ENCODE results near the gene JAML.
A peak's percentile ranks its signal among the peaks of the same experiment; 100 is the strongest.

Gene JAML

DNA sequence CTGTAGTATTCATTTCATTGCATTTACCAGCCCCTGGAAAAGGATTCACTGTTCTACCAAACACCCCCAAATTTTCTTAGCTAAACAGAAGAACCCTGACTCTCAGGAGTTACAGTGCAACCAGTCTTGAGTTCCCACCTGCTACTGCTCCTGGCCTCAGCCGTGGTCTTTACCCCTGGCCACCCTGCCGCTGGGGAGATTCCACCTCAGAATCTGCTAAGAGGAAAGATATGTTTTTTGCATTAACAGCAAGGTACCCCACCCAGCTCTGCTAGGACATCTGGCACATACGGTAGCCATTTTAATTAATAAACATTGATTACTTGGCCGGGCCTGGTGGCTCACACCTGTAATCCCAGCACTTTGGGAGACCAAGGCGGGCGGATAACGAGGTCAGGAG, 9.0 kb downstream of the JAML start:
- no peak for DNase-seq (ENCODE audit: low spot score)

DNA sequence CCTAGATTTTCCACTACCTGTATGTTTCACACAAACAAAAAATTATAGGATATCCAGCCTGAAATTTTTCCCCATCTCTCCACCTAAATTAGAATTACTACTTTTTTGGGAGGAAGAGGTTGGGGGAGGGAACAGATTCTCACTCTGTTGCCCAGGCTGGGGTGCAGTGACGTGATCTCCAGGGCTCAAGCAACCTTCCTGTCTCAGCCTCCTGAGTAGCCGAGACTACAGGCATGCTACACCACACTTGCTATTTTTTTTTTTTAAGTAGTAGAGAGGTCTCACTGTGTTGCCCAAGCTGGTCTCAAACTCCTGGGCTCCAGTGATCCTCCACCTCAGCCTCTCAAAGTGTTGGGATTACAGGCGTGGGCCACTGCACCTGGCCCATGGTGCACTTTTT, 9.5 kb downstream of the JAML start:
- DNase-seq (ENCODE audit: low spot score): no peak

DNA sequence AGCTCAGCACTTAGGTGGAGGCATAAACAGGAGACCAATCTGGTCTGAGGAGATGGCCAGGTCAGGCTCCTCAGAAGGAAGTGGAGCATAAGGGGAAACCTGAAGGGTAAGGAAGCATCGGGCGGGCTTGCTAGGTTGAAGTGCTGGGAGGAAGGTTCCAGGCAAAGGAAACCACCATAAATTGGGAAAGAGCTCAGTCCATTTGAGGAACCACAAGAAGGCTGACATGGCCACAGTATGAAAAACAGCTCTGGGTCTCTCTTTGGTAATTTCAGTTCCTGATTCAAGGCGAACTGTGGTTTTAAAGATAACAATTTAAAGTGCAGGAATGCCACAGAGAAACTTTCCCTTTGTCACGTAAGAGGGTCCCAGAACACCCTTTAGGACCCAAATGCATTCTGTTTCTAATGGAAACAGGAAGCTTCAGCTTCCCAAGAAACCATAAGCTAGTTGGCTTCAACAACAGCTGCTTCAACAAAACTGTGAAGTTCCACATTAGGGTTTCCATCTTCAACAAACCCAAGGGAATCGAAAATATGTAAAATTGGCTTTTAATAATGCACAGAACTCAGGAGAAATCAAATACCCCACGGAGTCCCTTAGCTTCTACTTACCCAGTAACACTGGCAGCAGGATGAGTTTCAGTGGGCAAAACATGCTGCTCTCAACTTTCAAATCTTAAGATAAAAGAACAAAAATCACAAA, 10.4 kb downstream of the JAML start:
- no peak for DNase-seq (ENCODE audit: low spot score)

DNA sequence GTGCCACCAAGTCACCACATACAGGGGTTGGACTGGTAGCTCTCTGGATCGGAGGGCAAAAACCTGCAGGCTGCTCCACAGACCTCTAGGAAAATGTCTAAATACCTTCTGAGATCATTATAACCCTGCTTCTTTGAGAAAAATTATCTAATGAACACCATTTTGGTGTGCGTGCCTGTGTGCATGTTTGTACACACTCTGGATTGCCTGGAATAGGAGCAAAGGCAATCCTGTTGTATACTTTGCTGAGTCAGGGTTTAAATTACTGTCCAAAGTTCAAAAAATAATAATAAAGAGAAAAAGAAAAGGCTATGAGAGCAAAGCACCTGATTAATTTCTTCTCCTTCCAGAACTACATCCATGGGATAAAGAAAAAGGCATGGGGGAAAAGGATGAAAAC, 11.0 kb downstream of the JAML start:
- no peak for DNase-seq (ENCODE audit: low spot score)

DNA sequence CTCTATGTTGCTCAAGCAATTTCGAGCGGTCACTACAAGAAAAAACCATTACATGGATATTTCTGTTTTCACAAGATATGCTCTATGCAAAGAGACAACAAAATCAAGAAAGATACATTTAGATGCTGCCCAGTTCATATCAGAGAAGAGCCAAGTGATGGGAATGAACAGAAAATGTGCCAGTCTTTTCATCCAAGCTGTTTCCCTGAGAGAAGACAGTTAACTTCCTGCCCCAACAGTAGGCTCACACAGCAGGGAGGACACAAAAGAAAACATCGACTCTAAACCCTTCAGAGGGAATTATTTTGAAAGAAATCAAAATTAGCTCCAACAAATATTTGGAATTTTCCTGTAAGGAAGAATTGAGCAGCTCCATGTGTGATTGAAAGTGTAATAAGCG, 11.6 kb downstream of the JAML start:
- no peak for DNase-seq (ENCODE audit: low spot score)

DNA sequence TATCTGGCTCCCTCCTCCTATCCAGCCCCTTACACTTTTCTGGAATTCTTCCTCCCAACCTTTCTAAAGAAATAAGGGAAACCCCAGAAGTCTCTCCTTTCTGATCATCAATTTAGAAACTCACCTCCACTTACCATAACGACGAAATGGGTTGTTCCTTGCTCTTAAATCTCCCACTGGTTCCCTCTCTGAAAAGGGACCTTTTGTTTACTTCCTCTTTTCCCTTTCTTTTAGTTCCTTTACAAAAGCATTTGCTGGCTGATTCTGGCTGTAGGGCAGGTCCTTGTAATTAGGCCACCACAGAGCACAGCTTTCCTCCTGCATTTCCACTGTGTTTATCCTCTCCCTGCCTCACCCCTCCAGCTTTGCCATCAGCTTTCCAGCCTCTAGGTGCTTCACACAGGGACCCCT, 12.0 kb downstream of the JAML start:
- DNase-seq (ENCODE audit: low spot score): peak; percentile 33

DNA sequence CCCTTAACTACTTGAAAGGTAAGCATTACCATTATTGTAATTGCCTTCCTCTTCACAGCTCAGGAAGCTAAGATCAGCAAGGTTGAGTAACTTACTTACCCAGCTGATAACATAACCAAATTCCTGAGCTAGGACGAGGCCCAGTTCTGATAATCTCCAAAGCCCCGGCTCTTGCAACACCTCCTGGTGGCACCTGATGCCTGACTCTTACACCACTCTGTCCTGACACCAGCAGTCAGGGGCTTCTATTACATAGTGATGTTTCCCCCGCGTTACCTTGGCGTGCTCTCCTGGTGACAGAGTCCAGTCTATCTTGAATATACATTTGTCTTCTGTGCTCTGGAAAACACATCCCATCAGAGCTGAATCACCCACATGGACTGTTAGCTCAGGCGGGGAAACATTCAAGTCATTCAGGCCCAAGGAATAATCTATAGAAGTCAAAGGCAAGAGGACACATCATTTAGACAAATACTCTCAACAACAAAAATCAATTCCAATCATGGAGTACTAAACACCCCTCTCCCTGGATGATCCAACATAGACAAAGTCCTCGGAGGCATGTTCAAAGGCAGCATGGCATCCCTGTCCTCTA, 12.6 kb downstream of the JAML start:
- peak; percentile 20 for DNase-seq (ENCODE audit: low spot score)

DNA sequence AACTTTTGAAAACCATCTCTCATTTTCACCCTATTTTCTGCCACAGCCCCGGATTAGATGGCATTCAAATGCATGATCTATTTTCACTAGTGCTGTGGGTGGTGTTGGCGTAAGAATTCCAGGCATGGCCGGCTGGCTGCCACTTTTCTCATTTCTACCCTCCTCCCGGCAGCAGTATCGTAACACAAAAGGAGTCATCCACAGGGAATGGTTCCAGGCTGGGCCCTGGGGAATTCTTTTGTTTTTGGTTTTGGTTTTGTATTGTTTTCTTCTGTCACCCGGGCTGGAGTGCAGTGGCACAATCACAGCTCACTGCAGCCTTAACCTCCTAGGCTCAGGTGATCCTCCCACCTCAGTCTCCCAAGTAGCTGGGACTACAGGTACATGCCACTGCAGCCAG, 13.8 kb downstream of the JAML start:
- peak; percentile 74 for DNase-seq (ENCODE audit: low spot score)

DNA sequence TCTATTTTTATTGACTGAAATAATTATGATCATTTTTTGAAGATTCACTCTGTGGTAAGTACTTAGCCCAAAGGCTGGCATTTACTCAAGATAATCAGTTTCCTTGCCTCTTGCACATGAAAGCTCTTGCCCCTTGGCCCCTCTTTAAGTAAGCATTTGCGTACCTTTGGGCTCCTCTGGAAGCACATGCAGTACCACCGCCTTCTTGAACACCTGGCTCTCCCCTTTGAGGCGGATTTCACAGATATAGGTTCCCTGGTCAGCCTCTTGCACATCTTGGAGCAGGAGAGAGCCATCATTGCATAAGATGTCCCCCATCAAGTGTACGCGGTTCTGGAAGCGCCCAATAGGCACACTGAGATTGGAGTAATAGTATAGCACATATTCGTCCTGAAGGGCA, 14.5 kb downstream of the JAML start:
- DNase-seq (ENCODE audit: low spot score): no peak

DNA sequence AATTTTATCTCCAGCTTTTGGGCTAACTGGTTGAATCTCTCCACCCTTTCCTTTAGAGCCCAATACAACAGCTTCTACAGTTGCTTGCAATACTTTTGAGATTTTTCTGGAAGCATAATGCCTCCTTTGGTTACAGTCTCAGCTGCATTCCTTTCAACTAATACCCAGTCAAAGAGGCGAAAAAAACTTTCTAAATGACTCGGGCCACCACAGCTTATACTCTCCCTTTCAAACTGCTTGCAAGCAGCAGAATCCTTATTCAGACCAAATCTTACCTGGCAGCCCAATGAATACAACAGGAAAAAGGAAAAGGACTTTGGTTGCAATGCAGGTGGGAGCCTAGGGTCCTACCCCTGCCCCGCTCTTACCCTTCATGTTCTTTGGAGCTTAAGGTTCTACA, 15.8 kb downstream of the JAML start:
- no peak for DNase-seq (ENCODE audit: low spot score)

DNA sequence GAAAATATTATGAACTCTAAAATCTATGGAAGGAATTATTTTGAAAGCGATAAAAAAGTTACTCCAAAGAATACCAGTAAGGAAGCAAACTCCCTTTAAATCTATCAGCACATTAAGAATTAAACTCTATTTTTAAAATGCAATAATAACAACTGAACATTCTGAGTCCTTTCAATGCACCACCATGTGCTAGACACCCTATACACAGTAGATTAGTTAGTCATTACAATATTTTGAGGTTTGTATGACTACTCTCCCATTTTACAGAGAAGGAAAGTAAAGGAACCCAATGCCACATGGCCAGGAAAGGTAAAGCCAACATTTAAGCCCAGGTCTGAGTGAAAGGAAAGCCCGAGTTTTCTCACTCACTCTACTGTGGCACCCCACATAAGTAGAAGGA, 17.7 kb downstream of the JAML start:
- no peak for DNase-seq (ENCODE audit: low spot score)

DNA sequence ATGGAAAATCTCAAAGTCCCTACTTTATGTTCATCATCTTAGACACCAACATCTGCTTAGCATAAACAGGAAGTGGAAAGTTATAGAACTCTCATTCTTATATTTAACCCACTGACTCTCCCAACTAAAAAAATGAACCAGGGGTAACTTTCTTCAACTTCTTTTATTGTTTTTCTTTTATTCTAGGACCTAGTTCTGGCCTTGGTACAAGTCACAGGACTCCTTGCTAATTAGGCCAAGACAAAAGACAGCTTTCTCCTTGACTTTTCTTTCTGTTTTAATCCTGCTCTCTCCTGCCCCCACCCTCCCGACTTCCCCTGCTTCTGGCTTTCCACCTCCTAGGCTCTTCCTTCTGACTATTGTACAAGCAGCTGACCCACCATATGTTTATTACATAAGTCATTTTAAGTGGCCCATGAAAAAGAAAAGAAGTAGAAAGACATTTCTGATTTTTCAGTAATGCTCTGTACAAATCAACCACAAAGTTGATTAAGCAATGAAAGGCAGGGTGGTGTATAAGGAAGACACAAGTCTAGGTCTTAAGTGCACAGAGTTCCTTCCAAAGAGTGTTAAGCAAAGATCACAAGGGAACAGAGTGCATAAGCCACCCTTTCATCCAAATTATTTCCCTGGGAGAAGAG, 18.3 kb downstream of the JAML start:
- DNase-seq (ENCODE audit: low spot score): peak; percentile 18

DNA sequence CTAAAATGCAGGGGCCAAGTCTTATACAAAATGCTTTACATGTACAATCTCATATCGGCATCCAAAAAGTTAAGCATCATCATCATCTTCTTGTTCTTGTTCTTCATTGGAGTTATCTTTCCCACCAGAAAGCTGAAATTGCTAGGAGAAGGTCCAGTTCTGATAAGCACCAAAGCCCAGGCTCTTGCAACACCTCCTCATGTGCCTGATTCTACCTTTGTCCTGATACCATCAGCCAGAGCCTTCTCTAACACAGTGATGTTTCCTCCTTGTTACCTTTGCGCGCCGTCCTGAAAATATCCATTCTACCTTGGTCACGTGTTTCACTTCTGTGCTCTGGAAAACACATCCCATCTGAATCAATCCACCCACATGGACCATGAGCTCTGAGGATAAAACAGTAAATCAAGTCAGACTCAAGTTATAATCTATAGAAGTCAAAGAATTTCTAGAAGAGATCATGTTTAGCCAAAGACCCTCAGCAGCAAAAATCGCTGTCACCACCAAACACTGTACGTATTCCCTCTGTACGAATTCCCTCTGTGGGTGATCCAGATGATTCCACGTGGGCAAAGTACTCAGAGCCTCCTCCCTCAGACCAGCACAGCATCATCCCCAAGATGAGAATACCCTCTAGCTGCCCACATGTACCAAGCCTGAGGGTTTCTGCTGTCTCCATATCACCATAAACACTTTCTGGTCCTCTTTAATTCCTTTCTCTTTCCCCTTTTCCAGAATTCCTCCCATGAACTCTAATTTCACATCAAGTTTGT, 19.0 kb downstream of the JAML start:
- no peak for DNase-seq (ENCODE audit: low spot score)

DNA sequence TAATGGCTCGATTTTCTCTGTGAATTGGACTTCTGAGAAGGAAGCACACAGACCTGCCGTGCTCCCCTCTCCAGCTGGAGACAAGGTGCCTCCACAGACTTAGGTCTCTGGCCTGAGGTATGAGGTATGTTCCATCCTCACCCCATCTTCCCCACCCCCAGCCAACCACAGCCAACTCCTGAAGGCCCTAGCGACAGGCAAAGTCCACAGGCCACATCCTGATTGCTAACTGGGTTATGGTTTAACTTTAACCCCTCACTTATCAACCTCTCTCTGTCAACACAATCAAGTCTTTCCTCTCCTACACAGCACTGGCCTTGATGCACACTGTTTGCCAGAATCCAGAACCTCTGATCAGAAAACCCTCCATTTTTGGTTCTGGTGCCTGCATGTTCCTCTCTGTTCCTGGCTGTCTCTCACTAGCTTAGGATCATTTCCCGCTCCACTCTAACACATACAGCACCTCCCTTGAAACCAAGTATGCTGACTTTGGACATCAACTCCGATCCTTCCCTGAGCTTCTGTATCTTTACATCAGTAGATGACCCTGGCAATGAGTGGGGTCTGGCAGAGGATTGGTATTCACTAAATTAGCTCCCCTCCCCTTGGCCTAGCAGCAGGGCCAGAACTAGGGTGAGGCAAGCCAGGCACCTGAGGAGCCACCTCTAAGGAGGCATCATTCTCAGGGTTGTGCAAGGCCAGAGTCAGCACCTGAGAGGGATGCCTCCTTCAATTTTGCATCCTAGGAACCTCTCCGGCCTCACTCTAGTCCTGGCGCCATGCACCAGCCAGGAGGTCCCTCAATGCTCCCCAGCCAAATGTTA, 22.0 kb downstream of the JAML start:
- DNase-seq (ENCODE audit: low spot score): no peak

DNA sequence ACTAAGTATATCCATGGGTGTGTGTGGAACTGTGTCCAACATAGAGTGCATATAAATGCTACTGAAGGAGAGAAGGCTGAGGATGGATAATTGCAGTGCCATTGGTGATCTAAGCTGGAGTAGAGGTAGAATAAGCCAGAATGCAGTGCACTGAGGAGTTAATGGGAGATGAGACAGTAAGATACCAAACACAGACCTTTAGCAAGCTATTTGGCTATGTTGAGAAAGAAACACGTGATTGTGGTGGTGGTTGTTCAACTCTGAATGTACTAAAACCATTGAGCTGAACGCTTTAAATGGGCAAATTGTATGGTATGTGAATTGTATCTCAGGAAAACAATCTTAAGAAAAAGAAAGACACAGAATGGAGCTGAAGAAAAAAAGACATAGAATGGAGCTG, 22.8 kb downstream of the JAML start:
- no peak for DNase-seq (ENCODE audit: low spot score)

DNA sequence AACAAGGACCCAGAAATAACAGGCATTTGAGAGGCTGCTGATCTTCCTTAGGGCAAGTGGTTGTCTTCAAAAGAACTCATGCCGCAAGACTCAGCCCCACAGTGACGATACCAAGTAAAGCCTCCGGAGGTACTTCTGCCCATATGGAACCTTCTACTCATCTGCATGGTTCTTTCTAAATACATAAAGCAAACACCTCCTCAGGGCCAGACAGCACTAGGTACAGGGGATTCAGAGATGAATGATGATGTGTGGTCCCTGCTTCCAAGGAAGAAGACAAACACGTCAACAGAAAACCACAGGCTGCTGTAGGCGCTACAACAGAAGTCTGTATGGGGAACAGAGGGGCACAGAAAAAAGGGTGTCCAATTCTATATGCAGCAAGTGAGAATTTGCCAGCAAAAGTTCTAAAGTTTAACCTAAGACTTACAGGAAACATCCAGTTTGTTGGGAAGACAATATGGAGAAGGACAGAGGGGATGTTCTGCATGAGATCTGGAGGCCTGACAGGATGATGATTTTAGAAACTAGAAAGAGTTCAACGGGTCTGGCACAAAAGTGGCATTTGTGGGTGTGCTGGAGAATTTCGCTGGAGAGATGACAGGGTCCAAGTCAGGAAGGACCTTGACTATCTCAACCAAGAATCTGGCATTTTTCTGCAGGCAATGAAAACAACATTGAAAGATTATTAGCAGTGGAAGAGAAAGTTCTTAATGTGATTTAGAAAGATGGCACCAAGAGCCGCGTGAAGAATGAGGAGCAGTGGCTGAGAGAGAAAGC, 23.7 kb downstream of the JAML start:
- no peak for DNase-seq (ENCODE audit: low spot score)

DNA sequence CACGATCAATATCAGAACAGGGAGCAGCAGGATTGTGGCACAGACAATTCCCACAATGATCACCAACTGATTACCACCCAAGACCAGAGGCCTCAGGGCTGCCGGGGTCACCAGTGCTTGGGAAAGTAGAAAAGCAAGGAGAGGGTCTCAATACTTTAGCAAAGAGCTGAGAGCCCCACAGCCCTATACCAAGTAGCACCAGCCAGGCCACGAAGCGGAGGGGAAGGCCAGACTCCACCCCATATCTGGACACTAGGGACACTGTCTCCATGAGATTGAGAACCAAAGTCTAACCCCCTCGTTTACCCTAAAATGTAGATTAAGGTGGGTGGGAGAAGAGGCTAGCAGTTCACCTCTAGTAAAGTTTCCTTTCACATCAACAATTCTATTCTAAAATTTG, 24.3 kb downstream of the JAML start:
- DNase-seq (ENCODE audit: low spot score): no peak

DNA sequence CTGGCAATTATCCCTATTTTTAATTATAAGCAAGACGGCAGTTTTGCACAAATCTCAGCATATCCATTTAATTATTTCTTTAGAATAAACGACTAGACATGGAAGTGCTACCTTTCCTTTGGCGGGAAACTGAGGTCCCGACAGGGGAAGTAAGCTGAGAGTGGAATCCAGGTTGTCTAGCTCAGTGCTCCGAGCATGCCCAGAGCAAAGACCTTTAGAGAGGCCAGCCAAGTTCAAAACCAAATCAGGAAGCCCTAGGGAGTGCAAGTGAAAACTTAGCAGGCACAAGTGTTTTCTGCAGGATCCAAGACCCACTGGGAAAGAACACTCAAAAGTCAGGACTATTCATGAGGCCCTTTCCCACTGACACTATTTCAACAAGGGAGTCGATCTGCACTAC, 25.7 kb downstream of the JAML start:
- no peak for DNase-seq (ENCODE audit: low spot score)

DNA sequence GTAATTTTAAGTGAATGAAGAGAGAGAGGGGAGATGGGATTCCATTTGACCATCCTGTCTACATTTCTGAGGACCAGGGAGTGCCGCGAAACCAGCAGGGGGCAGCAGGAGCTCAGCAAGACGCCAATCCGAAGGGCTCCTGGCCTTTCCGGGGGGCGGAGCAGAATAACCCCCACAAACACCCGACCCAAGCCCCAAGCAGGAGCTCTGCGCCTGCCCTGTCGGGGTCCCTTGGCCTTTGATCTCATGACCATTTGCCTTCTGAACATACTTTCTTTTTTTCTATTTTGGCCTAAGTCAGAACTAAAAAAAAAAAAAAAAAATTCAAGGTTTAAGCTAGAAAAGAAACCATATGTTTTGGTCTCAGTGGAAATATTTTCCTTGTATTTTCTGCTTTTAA, 26.4 kb downstream of the JAML start:
- peak; percentile 86 for DNase-seq (ENCODE audit: low spot score)

DNA sequence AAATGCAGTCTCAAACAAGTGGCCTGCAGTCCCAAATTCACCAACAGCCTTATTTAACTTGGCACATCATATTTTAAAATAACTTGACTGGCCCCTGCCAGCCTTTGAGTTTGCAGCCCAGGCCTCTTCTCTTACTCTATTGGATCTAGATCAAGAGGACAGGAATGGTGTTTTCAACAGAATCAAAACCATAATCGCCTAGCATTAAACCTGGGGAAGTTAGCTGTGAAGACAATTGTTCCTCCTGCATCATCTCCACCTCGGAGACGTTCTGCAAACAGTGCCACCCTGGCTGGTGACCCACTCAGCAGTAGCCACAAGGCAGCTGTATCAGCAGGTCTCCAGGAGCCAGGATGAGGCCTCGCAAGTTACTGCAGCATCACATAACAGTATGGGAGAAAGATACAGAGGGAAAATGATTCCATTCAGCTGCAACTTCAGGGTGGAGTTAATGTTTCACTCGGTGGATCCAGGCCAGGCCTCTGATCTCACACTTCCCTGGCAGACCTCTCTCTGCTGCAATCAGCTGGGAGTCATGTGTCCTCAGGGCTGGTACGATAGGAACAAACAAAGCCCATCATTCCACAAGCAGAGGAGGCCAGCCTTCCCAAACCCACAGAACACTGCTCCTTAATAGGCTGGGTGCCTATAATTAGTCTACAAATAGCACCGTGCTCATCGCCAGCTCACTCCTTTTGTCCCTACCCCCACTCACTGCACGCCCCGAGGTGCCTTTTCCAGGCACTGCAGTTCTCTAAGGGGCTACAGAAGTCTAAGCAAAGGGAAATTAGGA, 29.8 kb downstream of the JAML start:
- peak; percentile 23 for DNase-seq (ENCODE audit: low spot score)

Measured in iPS-NIHi11 (cell line).